ENCODE measurements around the gene INPP5J.

- TF ChIP-seq CTCF (IDR thresholded peaks at IDR 0.05 in 8 of 11, conservative IDR thresholded peaks at IDR 0.05 in 3 of 11) (no peak), POLR2A (IDR thresholded peaks at IDR 0.05) (no peak)
Observed at GRCh38 chr22:31177420-31178162, 54.8 kb downstream of the INPP5J start.

All from spleen (tissue), 7 donors.